Left cardiac atrium (tissue), 4 donors: ENCODE results near the gene SCYGR3. TPM values are rescaled to one million over a fixed set of nuclear protein-coding genes. Genes with fewer than 3 reads are reported as not detected.

Source experiments
- ATAC-seq, 2 donors: fragments of 200-7000 bp; cut with Tn5 transposase; one replicate each; pipeline ENCODE4 v1.9.1; 2020; ENCODE audit warnings: mild to moderate bottlenecking in 2 of 2, moderate library complexity in 2 of 2
- DNase-seq: peaks from one replicate; pipeline ENCODE4 v3.0.0-alpha.2; 2020
- intact Hi-C, 2 donors: fragments of 100-400 bp; cut with DNase I; formaldehyde crosslinking; loops; one replicate each; pipeline versions ENCODE4 v1.14.1 to v1.15.1; 2022 to 2023
- long read RNA-seq: library from polyadenylated mRNA; unstranded; transcript quantifications from one replicate; pipeline ENCODE4 v2.0.0, GENCODE V29; 2021
- total RNA-seq, 2 donors: library from RNA; stranded (reverse); fragmentation: NEBNext Ultra II Directional; extraction: Animal tissue kit (Norgen Biotek cat#: 25700); gene quantifications; one replicate each; pipeline ENCODE4 v1.2.1, GENCODE V29; 2021
- donor health status: DM: no; HTN: yes; CAD: no.
- donor health status: DM: no; HTN: yes; CAD: no; lungs with severe emphysema.
- donor health status: DM: yes; HTN: yes; CAD: no.
- donor health status: Dilated cardiomyopathy.

Gene SCYGR3, protein sequence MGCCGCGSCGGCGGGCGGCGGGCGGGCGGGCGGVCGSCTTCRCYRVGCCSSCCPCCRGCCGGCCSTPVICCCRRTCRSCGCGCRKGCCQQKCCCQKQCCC
- not detected for total RNA-seq
- long read RNA-seq: 0 reads

GRCh38 chr2:227614740-227615139, at the start of gene SCYGR3:
Gene SCYGR3, minus strand, starts transcription at chr2:227614840. Its CDS starts 0 bp downstream, at chr2:227614840.
- no peak for DNase-seq
- ATAC-seq: no peak
- intact Hi-C loops: no loop called here

DNA sequence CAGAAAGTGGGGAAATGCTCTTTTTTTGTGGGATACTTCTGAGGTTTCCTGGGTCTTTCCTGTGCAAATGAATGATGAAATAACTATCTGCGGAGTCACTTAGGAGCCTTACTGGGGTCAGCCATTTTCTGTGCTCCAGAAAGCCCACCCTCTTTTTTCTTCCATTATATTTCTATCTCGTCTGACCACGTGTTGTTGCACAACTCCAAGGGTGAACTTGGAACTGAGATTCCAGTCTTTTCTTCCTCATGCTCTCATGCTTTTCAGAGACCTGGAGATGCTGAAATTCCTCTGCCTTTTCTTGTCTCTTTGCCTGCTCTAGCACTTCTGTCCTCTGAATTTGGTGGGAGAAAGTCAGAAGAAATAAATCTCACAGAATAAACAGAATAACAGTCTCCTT, 47.2 kb upstream of the SCYGR3 start:
- intact Hi-C loops: loop anchor here in 1 of 2 donors (5.0 kb wide), 1 partner anchor 105 kb away; no protein-coding TSS in a partner anchor
- DNase-seq: no peak
- no peak for ATAC-seq

GRCh38 chr2:227661025-227661649, 46.5 kb upstream of the SCYGR3 start:
- DNase-seq: no peak
- peak; percentile 44 to 54 for ATAC-seq
- intact Hi-C loops: loop anchor here in 1 of 2 donors (5.0 kb wide), 1 partner anchor 106 kb away; no protein-coding TSS in a partner anchor

DNA sequence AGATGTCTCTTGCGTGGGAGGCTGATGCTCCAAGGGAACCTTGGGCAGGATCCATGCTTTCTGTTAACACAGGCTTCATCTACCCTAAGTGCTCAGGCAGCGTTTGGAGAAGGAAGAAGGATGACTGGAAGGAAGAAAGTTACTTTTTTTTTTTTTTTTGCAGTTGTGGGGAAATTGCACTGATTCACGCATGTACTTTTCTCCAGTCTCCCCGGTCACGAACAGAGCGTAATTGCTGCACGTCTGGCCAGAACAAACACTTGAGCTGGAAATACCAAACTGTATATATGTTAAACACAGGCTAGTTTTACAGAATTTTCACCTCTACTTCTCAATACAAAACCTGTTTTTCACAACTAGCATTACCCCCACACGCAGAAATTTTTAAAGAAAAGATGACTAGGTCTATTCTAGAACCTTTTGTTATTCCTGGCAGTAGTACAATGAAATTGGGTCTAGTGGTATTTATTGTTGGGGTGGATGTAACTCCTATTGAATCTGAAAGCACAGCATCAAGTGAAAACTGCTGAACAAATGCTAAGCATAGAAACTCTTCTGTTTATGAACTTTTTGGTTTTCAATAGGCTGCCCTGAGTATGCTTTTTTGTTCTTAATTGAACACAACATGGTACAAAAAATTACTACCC, 42.7 kb upstream of the SCYGR3 start:
- ATAC-seq (no peak), DNase-seq (no peak)
- intact Hi-C loops: no loop called here

GRCh38 chr2:227655454-227655853, 40.8 kb upstream of the SCYGR3 start:
- DNase-seq (no peak), ATAC-seq (peak in 1 of 2 donors; percentile 89)

GRCh38 chr2:227654426-227654825, 39.8 kb upstream of the SCYGR3 start:
- intact Hi-C loops: no loop called here
- ATAC-seq (no peak), DNase-seq (no peak)

More at GRCh38 chr2:227655454-227655853, 40.8 kb upstream of the SCYGR3 start:
- intact Hi-C loops: no loop called here

GRCh38 chr2:227653419-227653818, 38.8 kb upstream of the SCYGR3 start:
- intact Hi-C loops: no loop called here
- ATAC-seq (peak in 1 of 2 donors; percentile 45), DNase-seq (no peak)

DNA sequence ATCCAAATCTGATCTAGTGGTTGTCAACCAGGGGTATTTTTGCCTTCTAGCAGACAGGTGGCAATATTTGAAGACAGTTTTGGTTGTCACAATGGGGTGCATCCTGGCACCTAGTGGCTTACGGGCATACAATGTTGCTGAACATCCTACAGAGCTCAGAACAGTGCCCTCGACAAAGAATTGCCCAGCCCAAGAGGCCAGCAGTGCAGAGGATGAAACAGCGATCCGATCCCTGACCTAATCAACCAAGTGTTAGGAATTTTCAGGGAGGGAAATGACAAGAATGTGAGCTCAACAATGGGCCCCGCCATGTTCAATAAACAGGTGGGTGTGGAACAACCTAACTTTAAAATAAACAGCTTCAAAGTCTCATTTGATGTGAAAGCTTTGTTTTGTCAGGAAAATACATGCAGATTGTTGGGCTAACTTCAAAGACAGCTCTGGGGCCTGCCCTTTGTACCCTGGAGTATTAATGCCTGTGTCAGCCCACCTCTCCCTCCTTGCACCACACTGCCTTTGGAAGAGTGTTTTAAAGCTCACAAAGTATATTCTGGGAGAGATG, 29.4 kb upstream of the SCYGR3 start:
- no peak for DNase-seq
- intact Hi-C loops: no loop called here
- no peak for ATAC-seq

- DNase-seq (no peak), ATAC-seq (peak in 1 of 2 donors; percentile 23)
- intact Hi-C loops: no loop called here
Observed at GRCh38 chr2:227642656-227643055, 28.0 kb upstream of the SCYGR3 start.

DNA sequence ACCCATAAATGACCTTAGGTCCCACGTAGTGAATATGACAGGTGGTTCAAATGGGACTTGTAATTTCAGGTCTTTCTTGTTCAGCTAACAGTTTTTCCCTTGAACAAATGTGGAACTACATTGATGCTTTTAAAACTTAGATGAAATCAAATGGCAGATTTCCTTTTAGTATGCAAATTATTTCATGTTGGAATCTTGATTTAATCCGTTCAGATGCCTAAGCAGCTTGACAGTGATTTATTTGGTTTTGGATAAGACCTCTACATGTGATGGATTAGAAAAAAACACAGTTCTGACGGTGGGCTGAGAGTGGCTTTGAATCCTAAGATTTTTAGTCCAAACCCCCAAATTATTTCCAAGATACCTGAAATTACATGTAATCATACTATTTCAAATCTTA, 19.6 kb upstream of the SCYGR3 start:
- ATAC-seq (no peak), DNase-seq (no peak)
- intact Hi-C loops: no loop called here

DNA sequence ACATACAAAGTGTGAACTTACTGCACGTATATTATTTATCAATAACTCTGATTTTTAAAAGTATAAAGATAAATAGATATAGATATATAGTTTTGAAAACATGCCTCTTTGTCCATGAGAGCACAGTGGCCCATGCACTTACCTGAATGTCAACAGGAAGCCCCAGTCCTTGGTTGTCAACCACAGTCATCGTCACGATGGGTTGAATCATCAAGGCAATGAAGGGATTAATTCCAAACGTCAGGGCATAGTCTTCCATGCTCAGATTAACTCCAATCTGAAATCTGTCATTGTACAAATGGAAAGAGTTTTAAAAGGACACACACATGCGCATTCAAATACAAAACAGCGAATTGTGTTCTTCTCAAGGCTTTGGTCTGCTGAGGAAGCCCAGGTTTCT, 18.2 kb upstream of the SCYGR3 start:
- ATAC-seq: no peak
- DNase-seq: no peak
- intact Hi-C loops: no loop called here

DNA sequence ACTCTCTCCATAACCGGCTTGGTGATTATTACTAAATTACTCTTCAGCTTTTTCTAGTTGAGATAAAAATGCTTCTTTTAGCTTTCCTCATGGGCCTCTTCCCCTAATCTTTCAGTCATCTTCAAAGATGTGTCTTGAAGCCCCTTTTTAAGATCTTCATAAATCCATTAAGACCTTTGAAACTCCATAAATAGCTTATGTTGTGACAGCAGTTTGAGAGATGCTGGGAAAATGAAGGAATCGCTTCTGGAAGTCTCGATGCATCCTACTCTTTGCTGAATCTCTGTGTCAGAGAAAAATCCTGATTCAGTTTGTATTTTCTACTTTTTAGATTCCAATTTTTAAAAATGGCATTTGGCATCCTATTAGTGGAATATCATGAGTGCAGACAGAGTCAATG, 15.7 kb upstream of the SCYGR3 start:
- intact Hi-C loops: no loop called here
- DNase-seq (no peak), ATAC-seq (no peak)

GRCh38 chr2:227629435-227629834, 14.8 kb upstream of the SCYGR3 start:
- intact Hi-C loops: no loop called here
- DNase-seq (no peak), ATAC-seq (no peak)

DNA sequence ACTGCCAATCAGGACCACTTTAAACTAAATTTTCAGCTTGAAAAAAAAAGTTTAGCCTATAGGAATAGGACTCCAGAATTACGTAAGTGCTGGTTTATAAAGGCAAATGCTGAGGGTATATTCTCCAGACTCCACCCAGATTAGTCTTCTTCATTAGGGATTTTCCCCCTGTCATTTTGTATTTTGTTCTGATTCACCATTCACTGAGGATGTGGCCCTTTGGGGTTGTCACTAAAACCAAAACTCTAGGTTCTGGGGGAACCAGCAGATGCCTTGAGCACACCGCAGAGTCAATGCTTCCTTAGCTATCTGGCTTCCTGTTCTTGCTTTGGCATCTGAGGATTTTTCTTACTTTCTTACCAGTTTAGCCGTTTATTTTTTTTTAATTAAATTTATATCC, 13.1 kb upstream of the SCYGR3 start:
- no peak for ATAC-seq
- DNase-seq: no peak
- intact Hi-C loops: no loop called here

GRCh38 chr2:227626580-227627151, 12.0 kb upstream of the SCYGR3 start:
- no peak for ATAC-seq
- no peak for DNase-seq
- intact Hi-C loops: no loop called here

DNA sequence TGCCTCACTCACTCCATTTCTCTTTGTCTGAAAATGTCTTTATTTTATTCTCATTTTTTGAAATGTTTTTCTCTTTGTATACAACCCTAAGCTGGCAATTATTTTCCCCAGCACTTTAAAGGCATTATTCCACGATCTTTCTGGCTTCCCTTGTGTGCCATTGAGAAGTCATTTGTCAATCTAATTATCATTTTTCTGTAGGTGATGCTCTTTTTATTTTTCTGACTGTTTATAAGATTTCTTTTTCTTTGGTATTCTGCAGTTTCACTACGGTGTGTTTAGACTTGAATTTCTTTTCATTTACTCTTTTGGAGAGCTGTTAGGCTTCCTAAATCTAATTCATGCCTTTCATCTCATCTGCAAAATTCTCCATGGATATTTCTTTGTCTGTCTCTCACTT, 10.8 kb upstream of the SCYGR3 start:
- intact Hi-C loops: no loop called here
- no peak for ATAC-seq
- DNase-seq: no peak

GRCh38 chr2:227623226-227623625, 8.6 kb upstream of the SCYGR3 start:
- no peak for ATAC-seq
- DNase-seq: no peak
- intact Hi-C loops: no loop called here

GRCh38 chr2:227617316-227618230, 2.9 kb upstream of the SCYGR3 start, which contains the start of gene SCYGR4:
Gene SCYGR4, plus strand, starts transcription at chr2:227617498. Its CDS starts 0 bp downstream, at chr2:227617498.
- no peak for ATAC-seq
- no peak for DNase-seq
- intact Hi-C loops: no loop called here

DNA sequence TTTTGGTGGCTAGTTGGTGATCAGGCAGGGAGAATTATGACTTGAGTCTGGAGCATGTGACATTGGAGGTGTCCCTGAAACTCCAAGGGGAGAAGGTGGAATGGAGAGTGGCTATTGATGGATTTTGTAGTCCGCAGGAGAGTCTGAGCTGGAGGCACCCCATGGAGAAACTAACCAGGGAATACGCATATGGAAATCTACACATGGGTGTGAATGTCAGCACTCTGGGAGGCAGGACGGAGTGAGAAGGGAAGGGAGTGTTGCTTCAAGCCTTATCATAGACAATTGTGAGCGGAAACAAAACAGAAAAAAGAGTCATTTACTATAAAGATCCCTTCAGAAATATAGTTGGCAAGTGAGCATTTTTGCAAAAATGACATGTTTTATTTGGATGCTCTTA, 2.0 kb upstream of the SCYGR3 start:
- intact Hi-C loops: no loop called here
- DNase-seq: no peak
- no peak for ATAC-seq
